Stimulated activated CD4-positive, alpha-beta T cell treated with anti-CD3 and anti-CD28 coated beads, Interleukin-1b, Interleukin-23, amount 100 ng/mL, for 48 hours (primary cell): ENCODE data around the gene WDR1.

ENCODE experiments used
- DNase-seq: peaks from one replicate; pipeline ENCODE4 v3.0.0-alpha.2; 2020

The WDR1 gene

DNA sequence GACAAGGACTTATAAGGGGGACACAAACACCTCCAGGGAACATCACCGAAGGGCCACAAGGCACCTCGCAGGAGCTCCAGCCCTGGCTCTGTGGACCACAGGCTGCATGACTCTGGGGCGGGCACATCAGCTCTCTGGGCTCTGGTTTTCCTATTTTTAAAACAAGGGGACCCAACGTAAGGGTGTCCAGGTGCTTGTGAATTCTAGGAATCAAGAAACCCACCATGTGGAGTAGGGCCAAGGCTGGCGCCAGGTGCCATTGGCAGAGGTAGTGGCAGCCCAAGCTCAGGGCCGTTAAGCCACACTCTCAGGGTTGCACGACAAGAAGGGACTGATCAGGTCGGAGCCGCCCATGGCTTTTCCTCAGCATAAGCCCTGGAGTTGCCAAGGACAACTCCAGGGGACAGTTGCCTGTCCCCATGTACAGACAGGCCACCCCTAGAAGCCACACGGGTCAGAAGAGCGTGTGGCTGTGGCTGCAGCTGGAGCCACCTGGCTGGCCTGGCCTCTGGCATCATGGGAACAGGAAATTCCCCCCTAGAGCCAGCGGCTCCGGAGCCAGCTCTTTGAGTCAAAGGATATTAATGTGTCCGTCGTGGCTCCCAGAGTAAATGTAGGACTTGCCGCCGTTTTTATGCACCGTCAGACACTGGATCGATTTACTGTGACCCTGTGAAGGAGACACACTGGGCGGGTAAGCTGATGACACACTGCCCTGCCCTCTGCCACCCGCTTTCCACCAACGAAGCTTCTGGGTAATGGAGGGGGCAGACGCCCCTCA is 32.5 kb downstream of the WDR1 start:
- no peak for DNase-seq

DNA sequence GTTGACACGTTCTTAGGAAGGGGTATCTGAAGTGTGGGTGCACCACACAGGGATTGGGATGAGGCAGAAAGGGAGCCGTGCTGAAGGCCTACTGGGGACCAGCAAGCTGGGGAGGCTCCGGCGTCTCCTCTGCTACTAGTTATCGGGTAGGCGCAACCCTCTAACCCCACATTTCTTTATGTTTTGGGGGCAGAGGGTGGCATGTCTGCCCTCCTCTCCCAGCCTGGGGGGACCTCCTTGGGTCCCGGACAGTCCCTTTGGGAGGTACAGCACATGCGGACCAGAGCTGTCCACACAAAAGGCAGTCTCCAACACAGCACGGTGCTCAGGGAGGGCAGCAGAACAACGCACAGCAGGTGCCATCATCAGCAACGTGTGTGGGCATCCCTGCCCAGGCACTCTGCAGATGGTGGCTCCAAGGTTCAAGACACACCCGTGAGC is 33.2 kb downstream of the WDR1 start:
- no peak for DNase-seq

DNA sequence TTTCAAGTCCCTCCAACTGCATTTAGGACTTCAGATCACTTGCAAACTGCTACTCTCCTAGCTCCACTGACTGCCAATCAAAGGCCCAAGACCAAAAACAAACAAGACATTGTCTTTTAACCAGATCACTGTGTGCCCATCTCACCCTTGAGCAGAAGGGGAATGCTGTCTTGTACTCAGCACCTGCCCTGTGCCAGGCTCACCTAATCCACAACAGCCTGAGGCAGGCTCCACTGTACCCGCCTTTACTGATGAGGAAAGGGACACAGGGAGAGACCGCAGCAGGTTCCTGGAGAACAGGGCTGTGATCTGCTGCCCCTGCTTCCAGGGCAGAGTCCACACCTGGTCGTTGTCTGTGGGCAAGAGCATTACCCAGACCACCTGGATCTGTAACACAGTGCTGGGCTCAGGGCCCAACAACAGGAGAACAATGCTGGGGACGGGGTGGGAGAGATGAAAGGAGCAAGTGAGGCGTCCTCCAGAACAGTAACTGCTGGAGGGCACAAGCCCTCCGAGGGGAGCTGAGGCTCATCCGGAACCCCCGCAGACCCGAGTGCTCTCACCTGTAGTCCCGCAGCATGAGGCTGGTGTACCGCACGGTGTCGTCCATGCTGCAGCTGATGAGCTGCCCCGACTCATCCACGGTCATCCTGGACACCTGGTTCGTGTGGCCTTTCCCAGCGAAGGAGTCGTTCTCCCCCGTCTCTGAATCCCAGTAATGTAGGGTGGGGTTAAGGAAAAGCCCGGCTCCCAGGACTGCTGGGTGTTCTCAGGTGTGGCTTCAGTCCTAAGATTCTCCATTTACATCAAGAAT is 33.9 kb downstream of the WDR1 start:
- DNase-seq = no peak

DNA sequence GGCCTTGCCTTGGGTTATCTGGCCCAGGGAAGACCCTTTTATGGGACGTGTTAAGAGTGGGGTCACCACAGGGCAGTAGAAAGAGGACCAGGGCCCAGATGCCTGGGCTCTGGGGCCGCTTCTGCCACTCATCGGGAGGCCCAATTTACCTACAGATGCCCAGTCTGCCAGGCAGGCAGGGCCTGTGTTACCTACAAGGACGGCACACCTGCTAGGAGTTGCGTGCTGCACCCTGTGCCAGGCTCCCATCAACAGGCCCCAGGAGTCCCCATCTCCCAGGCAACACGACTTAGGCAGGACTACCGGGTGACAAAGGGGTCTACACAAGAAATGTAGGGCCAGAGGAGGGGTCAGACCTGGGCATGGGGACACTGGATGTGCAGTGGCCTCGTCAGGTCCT is 34.6 kb downstream of the WDR1 start:
- DNase-seq = no peak

DNA sequence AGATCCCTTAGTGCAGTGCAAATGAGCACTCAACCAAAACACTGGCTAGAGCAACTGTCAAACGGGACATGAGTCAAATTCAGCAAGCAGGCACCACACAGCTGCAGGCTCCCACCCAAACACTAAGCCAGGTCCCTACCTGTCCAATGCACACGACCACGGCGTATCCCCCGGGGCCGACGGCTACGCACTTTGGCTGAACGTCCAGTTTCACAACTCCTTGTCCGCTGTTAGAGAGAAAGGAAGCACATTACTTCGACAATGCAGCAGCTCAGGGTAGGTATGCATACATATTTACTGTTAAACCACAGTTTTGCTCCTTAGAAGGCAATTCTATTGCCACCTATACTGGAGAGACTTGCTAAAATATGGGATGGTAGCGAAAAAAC is 35.4 kb downstream of the WDR1 start:
- no peak for DNase-seq

DNA sequence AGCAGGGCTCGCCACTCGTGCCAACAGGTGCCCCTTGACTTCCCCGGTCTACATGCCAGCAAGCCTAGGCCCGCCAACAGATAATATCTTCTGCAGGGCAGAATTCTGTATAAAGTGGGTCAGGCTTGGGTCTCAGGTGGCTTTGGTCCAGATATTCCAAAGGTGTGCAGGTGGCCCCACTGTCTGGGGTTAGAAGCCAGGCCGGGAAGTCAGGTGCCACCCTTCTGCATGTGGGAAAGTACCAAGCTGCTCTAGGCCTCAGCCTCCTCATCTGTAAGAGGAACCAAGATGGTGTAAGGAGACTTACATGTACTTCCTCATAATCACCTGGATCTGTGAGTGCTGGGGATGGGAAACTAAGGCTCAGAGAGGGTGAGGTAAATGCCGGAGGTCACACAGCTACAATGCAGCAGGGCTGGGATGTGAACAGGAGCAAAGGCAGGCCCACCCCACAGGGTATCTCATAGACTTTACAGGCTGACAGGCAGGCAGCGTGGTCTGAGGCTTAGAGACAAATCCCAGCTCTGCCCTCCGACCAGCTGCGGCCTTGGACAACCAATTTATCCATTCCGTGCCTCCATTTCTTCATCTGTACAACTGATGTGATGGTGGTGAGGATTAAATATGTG is 35.9 kb downstream of the WDR1 start:
- no peak for DNase-seq

DNA sequence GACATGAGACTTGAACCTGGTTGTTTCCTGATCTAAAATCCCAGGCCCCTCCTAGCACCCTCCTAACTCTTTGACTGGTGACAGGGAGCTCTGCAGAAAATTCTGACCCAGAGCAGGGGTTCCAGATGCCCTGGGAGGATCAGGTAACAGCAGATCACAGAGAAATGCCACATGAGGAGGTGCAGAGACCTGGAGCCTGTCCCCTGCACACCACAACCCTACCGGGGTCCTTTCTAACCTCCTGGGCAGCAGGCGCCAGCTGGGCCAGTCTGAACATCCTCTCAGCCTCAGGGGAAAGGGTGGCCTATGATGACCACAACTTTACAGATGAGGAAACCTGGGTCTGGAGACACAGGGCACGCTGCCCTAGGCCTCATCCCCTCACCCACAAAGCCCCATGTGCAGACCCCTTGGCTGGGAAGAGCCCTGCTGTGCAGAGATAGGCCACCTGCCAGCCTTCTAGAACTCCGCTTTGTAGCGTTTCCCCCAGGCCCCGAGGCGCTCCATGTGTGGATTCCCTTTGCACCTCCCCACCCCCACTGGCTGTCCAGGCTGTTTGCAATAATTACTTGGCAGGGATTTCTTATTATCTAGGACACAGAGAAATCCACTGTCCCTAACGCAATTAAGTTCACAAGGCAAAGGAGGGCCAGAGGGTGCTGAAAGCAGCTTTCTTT is 36.5 kb downstream of the WDR1 start:
- DNase-seq = no peak

DNA sequence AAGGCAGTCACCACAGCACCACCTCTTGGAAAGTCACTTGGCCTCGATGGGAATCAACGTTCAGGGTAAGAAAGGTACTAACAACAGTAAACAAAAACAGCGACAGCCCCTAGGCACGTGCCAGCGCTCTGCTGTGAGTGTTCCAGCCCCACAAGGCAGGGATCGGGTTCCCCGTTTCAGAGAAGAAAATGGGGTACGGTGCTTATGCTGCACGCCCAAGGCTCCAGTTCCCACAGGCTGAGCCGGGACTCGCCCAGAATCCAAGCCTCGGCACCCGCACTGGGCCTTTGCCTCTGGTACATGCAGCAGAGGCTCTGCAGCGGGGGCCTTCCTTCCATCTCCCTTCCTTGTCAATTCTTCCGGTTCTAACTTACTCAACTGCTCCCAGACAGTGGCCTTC is 37.3 kb downstream of the WDR1 start:
- DNase-seq = no peak

DNA sequence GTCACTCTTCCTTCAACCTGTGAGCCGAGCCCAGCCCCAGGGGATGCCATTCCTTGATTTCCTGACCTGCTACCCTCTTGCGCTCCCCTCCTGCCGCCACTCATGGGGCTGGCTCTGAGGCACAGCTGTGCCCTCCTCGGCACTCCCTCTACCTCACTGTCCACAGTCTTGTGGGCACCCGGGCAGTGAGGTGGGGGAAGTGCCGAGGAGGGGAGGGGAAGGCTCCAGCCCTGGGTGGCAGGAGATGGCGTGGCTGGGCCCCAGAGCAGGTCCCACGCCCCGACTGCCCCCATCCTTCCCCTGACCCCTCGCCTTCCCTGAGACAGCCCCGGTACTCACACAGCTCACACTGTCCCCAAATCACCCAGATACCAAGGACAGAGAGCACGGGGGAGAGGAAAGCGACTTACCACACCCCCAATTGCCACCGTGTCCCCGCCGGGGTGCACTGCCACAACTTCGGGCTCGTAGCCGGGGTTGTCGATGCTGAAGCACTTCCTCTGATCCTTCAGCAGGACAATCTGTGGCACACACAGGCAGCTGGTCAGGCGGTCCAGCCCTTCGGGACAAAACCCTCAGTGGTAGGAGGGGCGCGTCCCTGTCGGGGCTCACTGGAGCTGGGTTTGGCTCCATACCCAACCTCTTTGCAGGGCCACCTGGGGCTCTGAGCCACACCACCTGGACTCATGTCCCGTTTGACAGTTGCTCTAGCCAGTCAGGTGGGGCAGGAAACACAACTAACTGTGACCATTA is 37.9 kb downstream of the WDR1 start:
- no peak for DNase-seq

DNA sequence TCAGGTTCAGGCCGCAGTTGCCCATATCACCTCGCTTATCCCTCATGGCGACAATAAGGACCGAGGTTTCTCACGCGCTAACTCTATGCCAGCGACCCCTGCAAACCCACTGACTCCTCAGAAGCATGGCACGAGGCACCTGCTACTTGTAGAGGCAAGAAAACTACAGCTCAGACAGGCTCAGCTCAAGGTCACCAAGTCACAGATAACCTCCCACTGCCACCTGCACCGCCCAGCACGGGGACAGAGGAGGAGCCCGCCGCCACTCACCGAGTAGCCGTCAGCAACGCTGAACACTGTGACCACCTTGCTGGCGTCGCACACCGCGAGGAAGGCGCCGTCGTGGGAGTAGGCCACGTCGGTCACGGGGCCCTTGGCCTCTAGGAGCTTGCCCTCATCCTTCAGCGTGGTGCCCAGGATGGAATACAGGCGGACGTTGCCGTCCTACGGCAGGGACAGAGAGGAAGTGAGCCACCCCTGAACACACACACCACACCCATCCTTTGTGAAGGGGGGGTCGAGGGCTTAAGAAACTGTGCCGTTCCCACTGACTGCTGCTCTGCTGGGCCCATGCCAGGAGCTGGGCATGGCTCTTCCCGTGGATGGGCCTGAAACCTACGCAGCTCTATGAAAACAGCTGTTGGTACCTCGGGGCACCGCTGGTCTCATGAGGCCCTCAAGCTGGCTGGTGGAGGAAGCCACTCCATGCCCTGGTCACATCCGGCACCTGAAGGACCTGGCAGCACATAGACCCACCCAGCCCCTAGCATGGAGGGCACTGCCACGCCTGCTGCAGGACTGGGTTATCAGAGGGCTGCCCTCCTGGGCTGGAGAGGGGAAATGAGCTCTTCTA is 38.9 kb downstream of the WDR1 start:
- DNase-seq = no peak

DNA sequence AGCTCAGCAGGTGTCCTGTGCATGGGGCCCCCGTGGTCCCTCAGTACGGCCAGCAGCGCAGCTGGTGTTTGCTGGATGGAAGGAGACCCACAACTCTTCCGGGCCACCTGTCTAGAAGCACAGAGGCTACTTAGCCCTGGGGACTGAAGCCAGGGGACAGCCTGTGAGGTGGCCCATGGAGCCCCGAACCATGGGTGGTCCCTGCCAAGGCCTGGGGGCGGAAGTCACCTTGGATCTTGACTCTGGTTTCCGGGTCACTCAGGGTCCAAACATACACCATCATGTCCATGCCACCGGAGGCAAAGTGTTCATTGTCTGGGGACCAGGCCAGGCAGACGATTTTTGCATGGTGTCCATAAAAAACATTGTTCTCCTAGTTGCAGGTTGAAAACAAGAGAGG is 39.5 kb downstream of the WDR1 start:
- no peak for DNase-seq

DNA sequence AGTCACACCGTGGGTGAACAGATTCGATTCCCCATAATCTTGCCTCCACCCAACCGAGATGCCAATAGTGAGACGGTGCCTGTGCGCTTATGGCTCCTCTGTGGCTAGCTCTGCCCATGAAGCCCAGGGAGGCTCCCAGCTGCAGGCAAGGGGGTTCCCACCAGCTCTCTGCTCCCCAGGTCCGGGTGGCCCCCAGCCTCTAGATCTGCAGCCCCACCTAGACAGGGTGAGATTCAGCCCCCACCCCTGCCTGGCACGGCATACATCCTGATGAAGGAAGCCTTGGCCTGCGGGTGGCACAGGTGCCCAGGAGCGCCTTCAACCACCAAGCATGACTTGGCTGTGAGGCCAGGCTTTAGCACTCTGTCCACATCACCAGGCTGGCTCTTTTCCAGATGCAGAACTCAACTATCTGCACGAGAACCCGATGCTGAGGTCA is 40.6 kb downstream of the WDR1 start:
- no peak for DNase-seq

DNA sequence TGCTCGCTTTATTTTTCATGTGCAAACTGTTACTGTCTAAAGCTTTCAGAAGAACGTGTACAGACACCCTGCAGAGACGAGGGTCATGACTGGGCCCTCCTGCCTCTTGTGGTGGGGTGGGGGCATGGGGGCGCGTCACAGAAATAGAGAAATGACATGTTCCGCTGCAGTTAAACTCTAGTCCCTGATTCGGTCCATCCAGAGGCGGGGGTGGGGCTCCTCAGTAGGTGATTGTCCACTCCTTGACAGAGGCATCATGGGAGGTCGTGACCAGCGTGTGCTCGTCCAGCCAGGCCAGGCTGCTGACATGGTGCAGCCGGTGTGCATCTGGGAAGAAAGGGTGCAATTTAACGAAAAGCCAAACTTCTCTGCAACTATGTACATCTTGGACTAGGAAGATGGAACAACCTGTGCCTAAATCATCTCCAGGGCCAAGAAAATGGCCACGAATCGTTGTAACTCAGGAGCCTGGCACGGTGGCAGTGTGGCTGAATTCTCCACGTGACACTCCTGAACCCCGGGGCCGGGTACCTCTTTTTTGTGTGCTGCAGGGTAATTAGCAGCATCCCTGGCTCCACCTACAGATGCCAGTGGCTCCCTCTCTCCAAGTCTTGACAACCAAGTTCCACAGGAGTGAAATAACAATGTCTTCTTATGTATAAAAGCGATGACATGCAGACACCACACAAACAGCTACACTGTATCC is 41.3 kb downstream of the WDR1 start:
- no peak for DNase-seq

DNA sequence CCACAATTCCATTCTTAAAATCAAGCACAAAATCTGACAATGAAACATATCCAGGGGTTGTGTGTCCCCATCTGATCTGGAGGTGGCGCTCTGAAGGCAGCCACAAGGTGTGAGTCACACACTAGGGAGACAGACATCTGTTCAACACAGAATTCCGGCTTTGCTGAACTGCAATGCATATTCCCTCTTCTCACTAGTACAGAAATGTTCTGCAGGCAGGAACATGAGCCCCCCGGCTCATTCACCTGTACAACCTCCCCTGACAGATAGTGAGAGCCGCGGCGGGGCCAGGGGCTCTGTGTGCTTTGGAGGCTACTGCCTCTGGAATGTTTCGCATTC is 41.9 kb downstream of the WDR1 start:
- DNase-seq = no peak

DNA sequence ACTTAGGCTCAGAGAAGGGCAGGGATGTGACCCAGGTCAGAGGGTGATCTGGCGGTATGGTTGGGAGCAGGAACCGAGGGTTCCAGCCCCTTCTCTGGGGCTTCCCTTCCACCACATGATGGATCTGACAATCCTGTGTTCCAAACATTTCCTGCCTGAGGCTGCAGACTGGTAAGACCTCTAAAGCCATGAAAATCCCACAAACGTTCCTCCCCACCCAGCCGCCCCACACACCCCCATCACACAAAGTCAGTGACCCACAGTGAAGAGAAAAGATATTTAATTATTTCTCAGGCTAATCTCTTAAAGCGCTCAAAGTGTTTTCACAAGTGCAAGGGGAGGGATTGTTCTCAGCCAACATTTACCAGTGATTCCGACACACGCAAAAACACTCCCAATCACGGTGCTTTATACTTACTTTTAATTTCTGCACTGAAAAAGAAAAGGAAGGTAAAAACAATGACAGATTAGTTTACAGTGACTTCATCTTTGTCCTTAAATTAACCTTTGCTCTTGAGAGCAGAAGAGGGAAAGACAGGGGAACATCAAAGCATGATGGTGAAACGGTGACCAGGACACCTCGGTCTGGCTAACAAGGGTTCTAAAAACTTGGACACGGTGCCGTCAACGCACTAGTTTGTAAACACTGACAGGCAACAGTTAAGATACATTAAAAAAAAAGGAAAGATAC is 42.4 kb downstream of the WDR1 start:
- DNase-seq = no peak

DNA sequence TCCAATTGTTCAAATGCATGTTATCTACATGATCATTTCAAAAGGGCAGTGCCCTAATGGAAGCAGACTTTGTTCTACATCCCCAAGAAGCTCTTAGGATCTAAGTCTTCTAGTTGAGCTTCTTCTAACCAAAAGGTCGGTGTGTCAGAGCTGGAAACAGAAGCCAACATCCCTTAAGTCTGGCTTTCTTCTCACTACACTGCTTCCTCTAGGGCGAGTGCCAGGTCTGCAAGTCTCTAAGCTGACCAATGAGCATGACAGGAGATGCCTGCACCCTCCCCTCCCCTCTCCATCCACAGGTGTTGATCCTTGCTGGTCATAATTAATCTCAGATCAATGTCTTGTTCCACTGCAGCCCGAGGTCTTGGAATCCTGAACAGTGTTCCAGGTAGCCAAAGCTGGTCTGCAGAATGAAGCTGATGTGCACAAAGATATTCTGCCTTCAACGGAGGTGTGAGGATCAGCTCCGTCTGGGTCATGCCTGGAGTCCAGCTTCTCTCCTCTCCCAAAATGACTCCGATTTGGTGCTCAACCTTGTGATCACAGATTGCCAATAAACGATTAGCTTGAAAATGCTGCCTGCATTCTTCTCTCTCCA is 44.1 kb downstream of the WDR1 start:
- no peak for DNase-seq

DNA sequence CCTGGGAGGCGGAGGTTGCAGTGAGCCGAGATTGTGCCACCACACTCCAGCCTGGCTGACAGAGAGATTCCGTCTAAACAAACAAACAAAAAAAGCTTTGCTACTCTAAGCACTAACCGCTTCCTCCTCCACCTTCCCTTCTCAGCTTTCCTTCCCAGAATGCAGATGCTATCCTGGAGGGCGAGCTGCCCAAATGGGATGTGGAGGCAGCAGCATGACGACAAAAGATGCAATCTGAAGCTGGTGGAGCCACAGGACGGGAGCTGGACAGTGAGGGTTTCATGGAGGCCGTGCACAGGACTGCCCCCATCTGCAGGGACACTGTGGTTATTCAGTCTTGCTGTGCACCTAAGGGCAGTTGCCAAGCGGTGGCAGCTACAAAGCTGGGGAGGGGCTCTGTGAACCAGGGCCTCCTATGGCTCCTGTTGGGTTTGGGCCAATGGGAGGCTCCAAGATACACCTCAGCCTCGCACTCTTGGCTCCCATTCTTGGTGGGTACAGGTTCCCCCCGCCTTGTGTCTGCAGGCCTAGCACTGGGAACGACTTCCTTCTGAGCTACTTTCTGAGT is 47.4 kb downstream of the WDR1 start:
- DNase-seq = no peak

DNA sequence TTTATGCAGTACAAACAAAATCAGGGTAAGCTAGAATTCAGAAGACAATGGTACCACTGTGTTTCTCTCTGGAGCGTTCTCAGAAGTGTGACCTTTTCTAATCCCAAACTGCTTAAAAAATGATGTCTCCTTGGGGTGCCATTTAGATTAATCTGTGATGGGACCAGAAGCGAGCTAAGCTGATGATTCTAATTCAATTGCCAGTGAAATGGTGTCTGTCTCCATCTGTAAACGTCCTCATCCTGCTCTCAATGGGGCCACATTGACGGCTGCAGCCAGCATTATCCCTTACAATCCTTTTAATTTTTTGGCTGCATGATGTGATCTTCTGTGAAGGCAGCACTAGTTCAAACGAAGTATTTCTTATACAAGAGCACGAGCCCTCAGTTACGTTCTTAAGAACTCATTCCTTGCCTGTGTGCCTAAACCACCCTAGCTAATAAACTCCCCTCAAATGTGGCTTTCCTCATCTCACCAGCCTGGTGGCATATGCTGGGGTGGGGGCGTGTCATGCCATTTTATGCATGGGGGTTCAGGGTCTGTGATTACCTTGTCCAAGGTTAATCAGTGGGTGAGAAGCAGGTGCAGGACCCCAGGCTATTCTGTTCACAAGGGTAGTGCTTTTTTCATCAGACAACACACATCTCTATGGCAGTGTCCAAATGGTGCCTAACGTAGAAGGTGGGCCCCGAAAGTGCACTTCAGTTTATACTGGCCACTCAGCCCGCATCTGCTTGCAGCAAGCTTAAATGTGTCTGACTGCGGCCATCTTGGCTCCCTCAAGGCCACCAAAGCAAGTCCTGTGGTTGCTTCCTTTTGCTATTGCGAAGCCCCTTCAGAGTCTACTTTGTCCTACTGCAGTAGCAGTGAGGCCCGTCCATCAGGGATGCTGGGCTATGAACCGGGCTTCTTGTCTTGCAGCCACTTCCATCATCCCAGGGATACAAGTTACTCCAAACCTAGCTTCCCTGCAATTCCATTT is 49.6 kb downstream of the WDR1 start:
- DNase-seq = no peak
